ENCODE measurements around the gene COX7A2.

Gene COX7A2

GRCh38 chr6:75196081-75196687, 47.4 kb downstream of the COX7A2 start:
- DNase-seq: no peak

- no peak for DNase-seq
Measured at GRCh38 chr6:75188221-75188925, 55.2 kb downstream of the COX7A2 start.

All from NCI-H1092 treated with DMSO at 0.1 percent for 48 hours (cell line).